ENCODE data around the gene MYRFL. TPM values are rescaled to one million over a fixed set of nuclear protein-coding genes. Genes with fewer than 3 reads are reported as not detected.

Gene MYRFL
- total RNA-seq, 4 donors from 2014 or later = not detected

- DNase-seq (ENCODE audit: low spot score) (no peak), ATAC-seq (ENCODE audit: low FRiP score) (no peak)
- TF ChIP-seq CTCF (IDR thresholded peaks at IDR 0.05) = no peak
Observed at GRCh38 chr12:69834147-69834546, 9.1 kb downstream of the MYRFL start.

GRCh38 chr12:69834576-69834975 lies 9.5 kb downstream of the MYRFL start:
- TF ChIP-seq CTCF (IDR thresholded peaks at IDR 0.05) = no peak
- ATAC-seq (ENCODE audit: low FRiP score) (no peak), DNase-seq (ENCODE audit: low spot score) (no peak)

- no peak for TF ChIP-seq CTCF (IDR thresholded peaks at IDR 0.05)
- no peak for ATAC-seq (ENCODE audit: low FRiP score)
- no peak for DNase-seq (ENCODE audit: low spot score)
Observed at GRCh38 chr12:69835081-69835480, 10.1 kb downstream of the MYRFL start.

- ATAC-seq (ENCODE audit: low FRiP score) (no peak), DNase-seq (ENCODE audit: low spot score) (no peak)
- TF ChIP-seq CTCF (IDR thresholded peaks at IDR 0.05) = no peak
Observed at GRCh38 chr12:69836015-69836414, 11.0 kb downstream of the MYRFL start.

- ATAC-seq (ENCODE audit: low FRiP score) = no peak
- no peak for TF ChIP-seq CTCF (IDR thresholded peaks at IDR 0.05)
Observed at GRCh38 chr12:69837191-69837590, 12.2 kb downstream of the MYRFL start.

GRCh38 chr12:69837657-69838415 lies 12.8 kb downstream of the MYRFL start:
- TF ChIP-seq CTCF (IDR thresholded peaks at IDR 0.05) = no peak
- DNase-seq (ENCODE audit: low spot score) = no peak
- no peak for ATAC-seq (ENCODE audit: low FRiP score)

More at GRCh38 chr12:69837191-69837590, 12.2 kb downstream of the MYRFL start:
- no peak for DNase-seq (ENCODE audit: low spot score)

GRCh38 chr12:69840727-69841126 lies 15.7 kb downstream of the MYRFL start:
- no peak for DNase-seq (ENCODE audit: low spot score)
- ATAC-seq (ENCODE audit: low FRiP score) = no peak
- TF ChIP-seq CTCF (IDR thresholded peaks at IDR 0.05) = no peak

All from omental fat pad (tissue), 4 donors.